Endodermal cell (in vitro differentiated cells): ENCODE results near the gene CYYR1. TPM values are rescaled to one million over a fixed set of nuclear protein-coding genes. Genes with fewer than 3 reads are reported as not detected.

ENCODE experiments used
- DNase-seq: peaks from one replicate; pipeline ENCODE4 v3.0.0-alpha.2; 2017
- H3K27ac ChIP-seq: 2 replicates; pipeline ENCODE4 v1.5.1; 2013; ENCODE audit warnings: mild to moderate bottlenecking, low read depth, low read length, moderate library complexity
- H3K27me3 ChIP-seq: 2 replicates; pipeline ENCODE4 v1.6.1; 2013; ENCODE audit warnings: mild to moderate bottlenecking, low read length, moderate library complexity; ENCODE audit not compliant: insufficient read depth, control insufficient read depth, poor library complexity, severe bottlenecking
- H3K36me3 ChIP-seq: 2 replicates; pipeline ENCODE4 v1.7.0; 2013; ENCODE audit warnings: mild to moderate bottlenecking, low read length, moderate library complexity; ENCODE audit not compliant: control insufficient read depth, insufficient read depth
- H3K4me1 ChIP-seq: one replicate; pipeline ENCODE4 v1.7.0; 2013; ENCODE audit warnings: low read length; ENCODE audit not compliant: control insufficient read depth, insufficient read depth
- H3K4me3 ChIP-seq: 2 replicates; pipeline ENCODE4 v1.5.1; 2013; ENCODE audit warnings: mild to moderate bottlenecking, low read length, moderate library complexity
- H3K9ac ChIP-seq: 2 replicates; pipeline ENCODE4 v1.6.1; 2013; ENCODE audit warnings: mild to moderate bottlenecking, low read length, moderate library complexity; ENCODE audit not compliant: poor library complexity, severe bottlenecking; ENCODE audit errors: extremely low read depth
- H3K9me3 ChIP-seq: 2 replicates; pipeline ENCODE4 v1.6.1; 2013; ENCODE audit warnings: mild to moderate bottlenecking, low read length, moderate library complexity; ENCODE audit not compliant: control insufficient read depth
- H3K27ac Mint-ChIP-seq: 2 replicates; pipeline ENCODE4 v1.8.0; 2020; ENCODE audit warnings: mixed read lengths
- H3K27me3 Mint-ChIP-seq: 2 replicates; pipeline ENCODE4 v1.8.0; 2021; ENCODE audit warnings: mild to moderate bottlenecking, mixed read lengths; ENCODE audit not compliant: insufficient read depth
- H3K36me3 Mint-ChIP-seq: 2 replicates; pipeline ENCODE4 v1.8.0; 2020; ENCODE audit warnings: low read depth, mixed read lengths
- H3K4me1 Mint-ChIP-seq: 2 replicates; pipeline ENCODE4 v1.8.0; 2020; ENCODE audit warnings: mixed read lengths
- H3K4me3 Mint-ChIP-seq: 2 replicates; pipeline ENCODE4 v1.8.0; 2020; ENCODE audit warnings: mild to moderate bottlenecking, moderate library complexity, mixed read lengths
- H3K9me3 Mint-ChIP-seq: 2 replicates; pipeline ENCODE4 v1.8.0; 2020; ENCODE audit warnings: mild to moderate bottlenecking, mixed read lengths
- WGBS, 2 experiments: methylation state at CpG; one replicate each; pipeline versions ENCODE4 v1.1.5 to v1.1.7; 2013; ENCODE audit warnings: missing lambda C conversion rate in 2 of 2, mixed read lengths in 1 of 2; ENCODE audit not compliant: insufficient coverage in 1 of 2, insufficient read length in 1 of 2; 5-methylcytosine and 5-hydroxymethylcytosine counted together
- total RNA-seq, 2 donors: library from RNA; stranded (reverse); fragmentation: NEBNext Ultra II Directional in 1 of 2; extraction: Animal tissue kit (Norgen Biotek cat#: 25700) in 1 of 2; gene quantifications; 2 replicates in 1 of 2; 3 replicates in 1 of 2; pipeline ENCODE4 v1.2.1, GENCODE V29; 2021
- TF ChIP-seq, protein P1 (sequence below): fragments of 200-600 bp; sonication (generic); conservative IDR thresholded peaks from 2 replicates; pipeline ENCODE4 v1.5.0; 2021; ENCODE audit warnings: antibody characterized with exemption, mild to moderate bottlenecking

CYYR1 gene
- total RNA-seq, 2 donors from 2014 or later: 16.8 to 16.9 TPM

DNA sequence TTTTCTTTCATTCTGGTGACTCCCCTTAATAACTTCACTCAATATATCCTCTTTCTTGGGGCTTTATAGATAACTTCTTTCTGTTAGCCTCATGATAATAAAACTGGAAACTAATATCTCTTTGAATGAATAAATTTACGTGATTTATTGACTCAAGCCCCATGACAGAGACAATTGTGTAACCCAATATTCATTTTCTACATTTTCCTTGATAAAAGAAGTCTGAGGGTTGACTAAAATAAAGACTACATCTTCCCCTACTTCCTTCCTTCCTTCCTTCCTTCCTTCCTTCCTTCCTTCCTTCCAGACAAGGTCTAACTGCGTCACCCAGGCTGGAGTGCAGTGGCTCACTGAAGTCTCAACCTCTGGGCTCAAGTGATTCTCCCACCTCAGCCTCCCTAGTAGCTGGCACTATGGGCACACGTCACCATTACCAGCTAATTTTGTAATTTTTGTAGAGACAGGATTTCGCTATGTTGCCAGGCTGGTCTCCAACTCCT is 85.1 kb downstream of the CYYR1 start:
- Histone ChIP-seq H3K9me3 (no peaks in the 10 kb centered on the region), H3K4me3 (no peak overlapping the region), H3K36me3 (no peaks in the 10 kb centered on the region), H3K27me3 (no peaks in the 10 kb centered on the region), H3K4me1 (no peaks in the 10 kb centered on the region), H3K27ac (no peak overlapping the region), H3K9ac (no peak overlapping the region)
- Mint-ChIP-seq H3K4me1 (peaks cover 4% of the 10 kb centered on the region), H3K4me3 (no peak overlapping the region), H3K36me3 (no peaks in the 10 kb centered on the region), H3K27ac (no peak overlapping the region), H3K9me3 (no peaks in the 10 kb centered on the region), H3K27me3 (no peaks in the 10 kb centered on the region)
- 94 to 98% methylated on average over 4 of the region's 4 CpGs for WGBS, 2 experiments
- no peak for DNase-seq
- TF ChIP-seq, protein P1, sequence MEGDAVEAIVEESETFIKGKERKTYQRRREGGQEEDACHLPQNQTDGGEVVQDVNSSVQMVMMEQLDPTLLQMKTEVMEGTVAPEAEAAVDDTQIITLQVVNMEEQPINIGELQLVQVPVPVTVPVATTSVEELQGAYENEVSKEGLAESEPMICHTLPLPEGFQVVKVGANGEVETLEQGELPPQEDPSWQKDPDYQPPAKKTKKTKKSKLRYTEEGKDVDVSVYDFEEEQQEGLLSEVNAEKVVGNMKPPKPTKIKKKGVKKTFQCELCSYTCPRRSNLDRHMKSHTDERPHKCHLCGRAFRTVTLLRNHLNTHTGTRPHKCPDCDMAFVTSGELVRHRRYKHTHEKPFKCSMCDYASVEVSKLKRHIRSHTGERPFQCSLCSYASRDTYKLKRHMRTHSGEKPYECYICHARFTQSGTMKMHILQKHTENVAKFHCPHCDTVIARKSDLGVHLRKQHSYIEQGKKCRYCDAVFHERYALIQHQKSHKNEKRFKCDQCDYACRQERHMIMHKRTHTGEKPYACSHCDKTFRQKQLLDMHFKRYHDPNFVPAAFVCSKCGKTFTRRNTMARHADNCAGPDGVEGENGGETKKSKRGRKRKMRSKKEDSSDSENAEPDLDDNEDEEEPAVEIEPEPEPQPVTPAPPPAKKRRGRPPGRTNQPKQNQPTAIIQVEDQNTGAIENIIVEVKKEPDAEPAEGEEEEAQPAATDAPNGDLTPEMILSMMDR: no peak

DNA sequence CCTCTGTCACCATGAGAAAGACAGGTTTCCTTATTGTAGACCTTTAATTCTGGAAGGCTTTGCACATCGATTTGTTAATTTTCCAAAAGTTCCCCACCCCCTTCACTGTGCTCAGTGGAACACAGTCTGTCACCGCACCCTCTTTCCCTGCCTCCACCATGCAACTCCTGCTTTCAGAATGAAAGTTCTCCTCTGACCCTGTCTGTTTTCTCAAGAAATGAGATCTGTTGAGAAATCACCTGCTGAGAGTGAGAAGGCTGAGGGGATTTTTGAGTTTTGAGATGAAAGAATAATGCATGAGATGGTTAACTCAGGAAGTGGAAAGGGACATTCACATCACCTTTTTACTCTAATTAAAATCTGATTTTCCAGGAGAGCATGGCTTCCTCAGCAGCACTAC is 99.6 kb downstream of the CYYR1 start:
- Histone ChIP-seq H3K4me3 (no peak overlapping the region), H3K27me3 (no peaks in the 10 kb centered on the region), H3K36me3 (peaks cover 4% of the 10 kb centered on the region), H3K4me1 (no peaks in the 10 kb centered on the region), H3K27ac (no peak overlapping the region), H3K9me3 (no peaks in the 10 kb centered on the region), H3K9ac (no peak overlapping the region)
- DNase-seq: no peak
- no peak overlapping the region for H3K27ac Mint-ChIP-seq
- H3K4me1 Mint-ChIP-seq: peaks cover 7% of the 10 kb centered on the region
- no peaks in the 10 kb centered on the region for H3K9me3 Mint-ChIP-seq
- WGBS, 2 experiments: 88 to 100% methylated on average over 1 to 2 of the region's 2 CpGs
- peaks cover 12% of the 10 kb centered on the region for H3K36me3 Mint-ChIP-seq
- no peaks in the 10 kb centered on the region for H3K27me3 Mint-ChIP-seq
- no peak overlapping the region for H3K4me3 Mint-ChIP-seq
- TF ChIP-seq, protein P1: no peak

GRCh38 chr21:26471099-26471471 is 102.0 kb downstream of the CYYR1 start:
- no peaks in the 10 kb centered on the region for H3K27me3 ChIP-seq
- H3K9ac ChIP-seq: no peak overlapping the region
- Mint-ChIP-seq H3K4me3 (no peak overlapping the region), H3K27me3 (no peaks in the 10 kb centered on the region), H3K4me1 (peaks cover 7% of the 10 kb centered on the region), H3K9me3 (no peaks in the 10 kb centered on the region), H3K36me3 (peaks cover 8% of the 10 kb centered on the region), H3K27ac (no peak overlapping the region)
- DNase-seq: no peak
- TF ChIP-seq, protein P1: no peak
- peaks cover 4% of the 10 kb centered on the region for H3K36me3 ChIP-seq
- 99 to 100% methylated on average over 4 to 5 of the region's 5 CpGs for WGBS, 2 experiments
- H3K4me3 ChIP-seq: no peak overlapping the region
- no peaks in the 10 kb centered on the region for H3K9me3 ChIP-seq
- H3K27ac ChIP-seq: no peak overlapping the region
- no peaks in the 10 kb centered on the region for H3K4me1 ChIP-seq
